Pons (tissue), 1 donor: ENCODE results near the gene SEZ6.
A peak's percentile ranks its signal among the peaks of the same experiment; 100 is the strongest.

ENCODE experiments used
- DNase-seq: peaks from one replicate; pipeline ENCODE4 v3.0.0-alpha.2; 2016; ENCODE audit warnings: low spot score

SEZ6 gene

GRCh38 chr17:29005936-29006511 is at the start of gene SEZ6:
TSS of gene SEZ6 (minus strand) at chr17:29006033. CDS start at chr17:29005869, 164 bp downstream.
- DNase-seq = peak; percentile 58

- no peak for DNase-seq
Observed at GRCh38 chr17:29054835-29055234, 49.0 kb upstream of the SEZ6 start.

- DNase-seq = no peak
Observed at GRCh38 chr17:29051731-29052130, 45.9 kb upstream of the SEZ6 start.

- DNase-seq = no peak
Observed at GRCh38 chr17:29051194-29051593, 45.4 kb upstream of the SEZ6 start.

- DNase-seq = no peak
Observed at GRCh38 chr17:29050176-29050575, 44.3 kb upstream of the SEZ6 start.

- DNase-seq = no peak
Observed at GRCh38 chr17:29049541-29050145, 43.8 kb upstream of the SEZ6 start.

GRCh38 chr17:29048440-29049368 is 42.9 kb upstream of the SEZ6 start:
- no peak for DNase-seq

- DNase-seq = no peak
Observed at GRCh38 chr17:29046473-29046839, 40.6 kb upstream of the SEZ6 start.

- no peak for DNase-seq
Observed at GRCh38 chr17:29045734-29046472, 40.1 kb upstream of the SEZ6 start.

- no peak for DNase-seq
Observed at GRCh38 chr17:29045026-29045425, 39.2 kb upstream of the SEZ6 start.

GRCh38 chr17:29043539-29044145 is 37.8 kb upstream of the SEZ6 start:
- DNase-seq = no peak

GRCh38 chr17:29042679-29043538 is 37.1 kb upstream of the SEZ6 start, which contains the start of gene PIPOX:
TSS of gene PIPOX (plus strand) at chr17:29043141. CDS start at chr17:29043226, 85 bp downstream.
- DNase-seq = peak; percentile 81

- no peak for DNase-seq
Observed at GRCh38 chr17:29042026-29042678, 36.3 kb upstream of the SEZ6 start.

GRCh38 chr17:29041571-29041970 is 35.7 kb upstream of the SEZ6 start:
- DNase-seq = no peak

- no peak for DNase-seq
Observed at GRCh38 chr17:29041091-29041490, 35.3 kb upstream of the SEZ6 start.

- peak; percentile 33 for DNase-seq
Observed at GRCh38 chr17:29039764-29040598, 34.1 kb upstream of the SEZ6 start.

GRCh38 chr17:29038085-29038795 is 32.4 kb upstream of the SEZ6 start:
- peak; percentile 22 for DNase-seq

GRCh38 chr17:29037739-29038084 is 31.9 kb upstream of the SEZ6 start:
- DNase-seq = no peak

- no peak for DNase-seq
Observed at GRCh38 chr17:29036584-29036983, 30.8 kb upstream of the SEZ6 start.
